ENCODE data around the gene MED15.
"Not testable (repeated sequence)": the region's sequence is repeated elsewhere in the genome, so short reads cannot be mapped to it uniquely, and the experiment has no call there.

DNA sequence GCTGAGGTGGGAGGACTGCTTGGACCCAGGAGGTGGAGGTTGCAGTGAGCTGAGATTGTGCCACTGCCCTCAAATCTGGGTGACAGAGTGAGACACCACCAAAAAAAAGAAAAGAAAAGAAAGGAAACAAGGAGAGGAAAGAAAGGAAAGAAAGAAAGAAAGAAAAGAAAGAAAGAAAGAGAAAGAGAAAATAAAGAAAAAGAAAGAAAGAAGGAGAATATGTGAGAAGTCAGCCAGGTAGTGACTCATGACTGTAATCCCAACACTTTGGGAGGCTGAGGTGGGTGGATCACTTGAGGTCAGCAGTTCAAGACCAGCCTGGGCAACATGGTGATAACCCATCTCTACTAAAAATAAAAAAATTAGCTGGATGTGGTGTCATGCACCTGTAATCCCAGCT, 86.6 kb downstream of the MED15 start:
- TF ChIP-seq POLR2A (IDR thresholded peaks at IDR 0.05; ENCODE audit: low read depth, low read length); POLR2AphosphoS5 (IDR thresholded peaks at IDR 0.05; ENCODE audit: low read depth, low read length); PAX5 (IDR thresholded peaks at IDR 0.05; ENCODE audit: insufficient read depth, low read length, severe bottlenecking); TAF1 (IDR thresholded peaks at IDR 0.05; ENCODE audit: low read depth, low read length); SPI1 (IDR thresholded peaks at IDR 0.05; ENCODE audit: low read depth, low read length): not testable (repeated sequence)
